Keratinocyte (primary cell): ENCODE measurements around the gene GRAMD1B. TPM values are rescaled to one million over a fixed set of nuclear protein-coding genes. Genes with fewer than 3 reads are reported as not detected.

Source experiments
- DNase-seq: peaks from one replicate; pipeline ENCODE4 v3.0.0-alpha.2; 2011; ENCODE audit warnings: low read depth, missing footprints, low spot score
- FAIRE-seq: peaks from 2 replicates; lab custom pipeline; 2011; peaks lifted over from hg19 to GRCh38; lab: Jason Lieb, UNC
- H2AFZ ChIP-seq: 2 replicates; pipeline ENCODE4 v1.6.0; 2012; ENCODE audit warnings: low read length, control low read depth, inconsistent platforms; ENCODE audit not compliant: control insufficient read depth
- H3K27ac ChIP-seq: 2 replicates; pipeline ENCODE4 v1.5.1; 2011; ENCODE audit warnings: low read length; ENCODE audit not compliant: control insufficient read depth, insufficient read depth
- H3K27me3 ChIP-seq: 3 replicates; pipeline ENCODE4 v1.6.0; 2011; ENCODE audit warnings: low read length; ENCODE audit not compliant: control insufficient read depth, insufficient read depth; ENCODE audit errors: extremely low read depth
- H3K36me3 ChIP-seq, 2 experiments: 2 replicates in 1 of 2; 3 replicates in 1 of 2; pipeline ENCODE4 v1.5.1; 2011; ENCODE audit warnings: low read length in 2 of 2, mild to moderate bottlenecking in 1 of 2; ENCODE audit not compliant: control insufficient read depth in 2 of 2, insufficient read depth in 2 of 2; ENCODE audit errors: extremely low read depth in 1 of 2
- H3K4me1 ChIP-seq: 3 replicates; pipeline ENCODE4 v1.5.1; 2011; ENCODE audit warnings: low read length; ENCODE audit not compliant: control insufficient read depth, insufficient read depth; ENCODE audit errors: extremely low read depth
- H3K4me2 ChIP-seq: 3 replicates; pipeline ENCODE4 v1.6.0; 2011; ENCODE audit warnings: low read depth, low read length; ENCODE audit not compliant: control insufficient read depth, insufficient read depth; ENCODE audit errors: extremely low read depth
- H3K4me3 ChIP-seq, 3 experiments: fragments of 200-600 bp in 1 of 3; sonication (generic) in 1 of 3; 2 replicates in 2 of 3; 3 replicates in 1 of 3; pipeline ENCODE4 v1.5.1; 2011 to 2016; ENCODE audit warnings: low read length in 3 of 3, mild to moderate bottlenecking in 3 of 3, control low read depth in 2 of 3, inconsistent platforms in 1 of 3, low read depth in 1 of 3, mixed read lengths in 1 of 3, mixed run types in 1 of 3, moderate library complexity in 1 of 3; ENCODE audit not compliant: control insufficient read depth in 2 of 3, insufficient read depth in 2 of 3; ENCODE audit errors: extremely low read depth in 1 of 3
- H3K79me2 ChIP-seq: 2 replicates; pipeline ENCODE4 v1.6.0; 2012; ENCODE audit warnings: low read length; ENCODE audit not compliant: control insufficient read depth, insufficient read depth
- H3K9ac ChIP-seq: 3 replicates; pipeline ENCODE4 v1.6.0; 2011; ENCODE audit warnings: low read length; ENCODE audit not compliant: control insufficient read depth, insufficient read depth; ENCODE audit errors: extremely low read depth
- H3K9me1 ChIP-seq: 3 replicates; pipeline ENCODE4 v1.6.0; 2011; ENCODE audit warnings: low read length; ENCODE audit not compliant: control insufficient read depth, insufficient read depth; ENCODE audit errors: extremely low read depth
- H3K9me3 ChIP-seq: 2 replicates; pipeline ENCODE4 v1.5.1; 2012; ENCODE audit warnings: low read depth, low read length; ENCODE audit not compliant: control insufficient read depth
- H4K20me1 ChIP-seq: 3 replicates; pipeline ENCODE4 v1.6.0; 2011; ENCODE audit warnings: low read length; ENCODE audit not compliant: control insufficient read depth, insufficient read depth; ENCODE audit errors: extremely low read depth
- EZH2 ChIP-seq: IDR thresholded peaks from one replicate; pipeline ENCODE4 v1.6.1; 2012; ENCODE audit warnings: inconsistent platforms, mild to moderate bottlenecking, low read length, moderate library complexity
- dilution Hi-C: fragments of 300-500 bp; cut with MboI; formaldehyde crosslinking; loops from one replicate; pipeline ENCODE4 v1.7.0; 2020; ENCODE audit warnings: low sequenced_read_pairs; ENCODE audit not compliant: extremely low pct_ligation_motif_present
- polyA plus RNA-seq, 5 experiments: library from polyadenylated mRNA; depleted of rRNA in 3 of 5; stranded (reverse) in 3 of 5; stranded (forward) in 1 of 5; unstranded in 1 of 5; fragments of >200 nt; gene quantifications; 1 replicate in 1 of 5; 2 replicates in 3 of 5; 3 replicates in 1 of 5; pipeline versions ENCODE4 v1.2.1 to v1.2.3, GENCODE V29; 2011 to 2012; ENCODE audit warnings: missing spikeins in 2 of 5, low read depth in 1 of 5, low replicate concordance in 1 of 5
- TF ChIP-seq, protein P1 (sequence below), 3 experiments: IDR thresholded peaks in 1 of 3; conservative IDR thresholded peaks in 1 of 3; optimal IDR thresholded peaks in 1 of 3; 2 replicates in 2 of 3; 3 replicates in 1 of 3; pipeline versions ENCODE3 to v1.5.1; 2011; ENCODE audit warnings: low read length in 3 of 3, mild to moderate bottlenecking in 3 of 3, moderate library complexity in 2 of 3, control low read depth in 1 of 3, inconsistent platforms in 1 of 3; ENCODE audit not compliant: insufficient read depth in 2 of 3; ENCODE audit errors: extremely low read depth in 1 of 3

Gene GRAMD1B
- polyA plus RNA-seq, 1 donor (not counting 4 experiments of a cell fraction or from before 2014, with no cell fraction given), result 0.04 TPM

GRCh38 chr11:123545726-123546270, 115.7 kb downstream of the GRAMD1B start:
- no peaks in the 10 kb centered on the region for H3K9me3 ChIP-seq
- no peak overlapping the region for H3K27ac ChIP-seq
- FAIRE-seq (no peak), DNase-seq (no peak)
- H3K4me1 ChIP-seq, result peaks cover 7% of the 10 kb centered on the region
- H3K4me2 ChIP-seq, result no peak overlapping the region
- no peaks in the 10 kb centered on the region for H3K79me2 ChIP-seq
- no peaks in the 10 kb centered on the region for H3K27me3 ChIP-seq
- TF ChIP-seq EZH2, result no peak
- TF ChIP-seq, protein P1, sequence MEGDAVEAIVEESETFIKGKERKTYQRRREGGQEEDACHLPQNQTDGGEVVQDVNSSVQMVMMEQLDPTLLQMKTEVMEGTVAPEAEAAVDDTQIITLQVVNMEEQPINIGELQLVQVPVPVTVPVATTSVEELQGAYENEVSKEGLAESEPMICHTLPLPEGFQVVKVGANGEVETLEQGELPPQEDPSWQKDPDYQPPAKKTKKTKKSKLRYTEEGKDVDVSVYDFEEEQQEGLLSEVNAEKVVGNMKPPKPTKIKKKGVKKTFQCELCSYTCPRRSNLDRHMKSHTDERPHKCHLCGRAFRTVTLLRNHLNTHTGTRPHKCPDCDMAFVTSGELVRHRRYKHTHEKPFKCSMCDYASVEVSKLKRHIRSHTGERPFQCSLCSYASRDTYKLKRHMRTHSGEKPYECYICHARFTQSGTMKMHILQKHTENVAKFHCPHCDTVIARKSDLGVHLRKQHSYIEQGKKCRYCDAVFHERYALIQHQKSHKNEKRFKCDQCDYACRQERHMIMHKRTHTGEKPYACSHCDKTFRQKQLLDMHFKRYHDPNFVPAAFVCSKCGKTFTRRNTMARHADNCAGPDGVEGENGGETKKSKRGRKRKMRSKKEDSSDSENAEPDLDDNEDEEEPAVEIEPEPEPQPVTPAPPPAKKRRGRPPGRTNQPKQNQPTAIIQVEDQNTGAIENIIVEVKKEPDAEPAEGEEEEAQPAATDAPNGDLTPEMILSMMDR (optimal IDR thresholded peaks at IDR 0.05 in 1 of 3, IDR thresholded peaks at IDR 0.05 in 1 of 3, conservative IDR thresholded peaks at IDR 0.05 in 1 of 3; ENCODE audit: extremely low read depth in 1 of 3, insufficient read depth in 2 of 3, low read length in 3 of 3), result no peak
- H3K4me3 ChIP-seq, result no peak overlapping the region
- H2AFZ ChIP-seq, result no peak overlapping the region
- H3K9me1 ChIP-seq, result no peaks in the 10 kb centered on the region
- no peaks in the 10 kb centered on the region for H4K20me1 ChIP-seq
- no peak overlapping the region for H3K9ac ChIP-seq
- dilution Hi-C loops, result no loop called here
- no peaks in the 10 kb centered on the region for H3K36me3 ChIP-seq

DNA sequence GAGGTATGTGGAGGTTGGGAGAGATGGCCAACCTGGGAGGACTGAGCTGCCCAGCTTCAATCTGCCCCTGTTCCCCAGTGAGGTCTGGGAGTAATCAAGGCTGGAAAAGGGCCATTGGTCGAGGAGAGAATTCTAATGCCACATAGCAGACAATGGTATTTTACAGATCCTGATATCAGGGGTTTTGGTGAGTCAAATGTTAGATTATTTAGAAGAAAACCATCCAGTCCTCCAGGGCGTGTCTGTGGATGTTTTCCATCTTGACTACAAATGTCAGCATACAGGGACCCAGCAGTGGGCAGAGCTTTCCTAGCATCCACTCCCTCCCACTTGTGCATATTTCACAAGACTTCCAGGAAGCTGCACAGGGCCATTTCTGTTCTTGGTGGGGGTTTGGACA, 116.4 kb downstream of the GRAMD1B start:
- DNase-seq (no peak), FAIRE-seq (no peak)
- H3K36me3 ChIP-seq, result no peaks in the 10 kb centered on the region
- no peaks in the 10 kb centered on the region for H4K20me1 ChIP-seq
- H3K9ac ChIP-seq, result no peak overlapping the region
- no peaks in the 10 kb centered on the region for H3K79me2 ChIP-seq
- no peak overlapping the region for H3K4me2 ChIP-seq
- H3K9me1 ChIP-seq, result no peaks in the 10 kb centered on the region
- dilution Hi-C loops, result no loop called here
- H3K27me3 ChIP-seq, result no peaks in the 10 kb centered on the region
- peaks cover 7% of the 10 kb centered on the region for H3K4me1 ChIP-seq
- no peak for TF ChIP-seq EZH2
- TF ChIP-seq, protein P1 (optimal IDR thresholded peaks at IDR 0.05 in 1 of 3, IDR thresholded peaks at IDR 0.05 in 1 of 3, conservative IDR thresholded peaks at IDR 0.05 in 1 of 3; ENCODE audit: extremely low read depth in 1 of 3, insufficient read depth in 2 of 3, low read length in 3 of 3), result no peak
- H3K9me3 ChIP-seq, result no peaks in the 10 kb centered on the region
- H3K27ac ChIP-seq, result no peak overlapping the region
- no peak overlapping the region for H3K4me3 ChIP-seq
- H2AFZ ChIP-seq, result no peak overlapping the region
